Measurements from ENCODE around the gene ATXN3L. TPM values are rescaled to one million over a fixed set of nuclear protein-coding genes. Genes with fewer than 3 reads are reported as not detected.

ATXN3L gene
- total RNA-seq, 4 donors from 2014 or later: not detected

- Histone ChIP-seq H3K4me1 (peaks cover 0 to 5% (median 2%) of the 10 kb centered on the region in 4 donors), H3K27ac (replicated peaks in 1 of 4) (no peak overlapping the region), H3K27me3 (no peaks in the 10 kb centered on the region), H3K9me3 (no peaks in the 10 kb centered on the region), H3K36me3 (no peaks in the 10 kb centered on the region), H3K4me3 (no peak overlapping the region)
- DNase-seq (ENCODE audit: extremely low spot score): no peak
- WGBS: 84% methylated on average over 9 of the region's 9 CpGs
- TF ChIP-seq POLR2AphosphoS5 (IDR thresholded peaks at IDR 0.05) (no peak), EP300 (IDR thresholded peaks at IDR 0.05) (no peak), POLR2A (IDR thresholded peaks at IDR 0.05; ENCODE audit: low read depth) (no peak), CTCF (IDR thresholded peaks at IDR 0.05) (no peak)
- intact Hi-C loops (cut with DNase I): no loop called here
Observed at GRCh38 chrX:13279279-13280018, 40.4 kb downstream of the ATXN3L start.

- TF ChIP-seq EP300 (IDR thresholded peaks at IDR 0.05): no peak
- no peak for TF ChIP-seq POLR2A (IDR thresholded peaks at IDR 0.05; ENCODE audit: low read depth)
- no peak for TF ChIP-seq CTCF (IDR thresholded peaks at IDR 0.05)
- no peak for TF ChIP-seq POLR2AphosphoS5 (IDR thresholded peaks at IDR 0.05)
- H3K27ac ChIP-seq (replicated peaks in 1 of 4): no peak overlapping the region
Observed at GRCh38 chrX:13277539-13277938, 42.3 kb downstream of the ATXN3L start.

GRCh38 chrX:13276991-13277390 lies 42.9 kb downstream of the ATXN3L start:
- WGBS: 30% methylated on average over 1 of the region's 1 CpG
- H3K36me3 ChIP-seq: no peaks in the 10 kb centered on the region
- no peaks in the 10 kb centered on the region for H3K9me3 ChIP-seq
- no peak overlapping the region for H3K27ac ChIP-seq (replicated peaks in 1 of 4)
- intact Hi-C loops (cut with DNase I): no loop called here
- no peak for DNase-seq (ENCODE audit: extremely low spot score)
- H3K4me3 ChIP-seq: no peak overlapping the region
- peaks cover 0 to 5% (median 2%) of the 10 kb centered on the region in 4 donors for H3K4me1 ChIP-seq
- no peaks in the 10 kb centered on the region for H3K27me3 ChIP-seq
- TF ChIP-seq EP300 (IDR thresholded peaks at IDR 0.05): no peak
- no peak for TF ChIP-seq POLR2AphosphoS5 (IDR thresholded peaks at IDR 0.05)

More at GRCh38 chrX:13277539-13277938, 42.3 kb downstream of the ATXN3L start:
- Histone ChIP-seq H3K4me3 (no peak overlapping the region), H3K27me3 (no peaks in the 10 kb centered on the region), H3K4me1 (peaks cover 0 to 5% (median 2%) of the 10 kb centered on the region in 4 donors), H3K36me3 (no peaks in the 10 kb centered on the region), H3K9me3 (no peaks in the 10 kb centered on the region)
- intact Hi-C loops (cut with DNase I): no loop called here
- DNase-seq (ENCODE audit: extremely low spot score): no peak
- WGBS: 60% methylated on average over 3 of the region's 3 CpGs

- no peak for DNase-seq (ENCODE audit: extremely low spot score)
- Histone ChIP-seq H3K4me1 (peaks cover 0 to 5% (median 2%) of the 10 kb centered on the region in 4 donors), H3K27ac (replicated peaks in 1 of 4) (no peak overlapping the region), H3K9me3 (no peaks in the 10 kb centered on the region), H3K36me3 (no peaks in the 10 kb centered on the region), H3K27me3 (no peaks in the 10 kb centered on the region), H3K4me3 (no peak overlapping the region)
- TF ChIP-seq POLR2A (IDR thresholded peaks at IDR 0.05; ENCODE audit: low read depth): no peak
- TF ChIP-seq EP300 (IDR thresholded peaks at IDR 0.05): no peak
- no peak for TF ChIP-seq POLR2AphosphoS5 (IDR thresholded peaks at IDR 0.05)
- TF ChIP-seq CTCF (IDR thresholded peaks at IDR 0.05): no peak
- intact Hi-C loops (cut with DNase I): no loop called here
- WGBS: 84% methylated on average over 1 of the region's 1 CpG
Observed at GRCh38 chrX:13275031-13275430, 44.8 kb downstream of the ATXN3L start.

GRCh38 chrX:13272426-13272825 lies 47.4 kb downstream of the ATXN3L start:
- Histone ChIP-seq H3K27me3 (no peaks in the 10 kb centered on the region), H3K27ac (replicated peaks in 1 of 4) (no peak overlapping the region), H3K36me3 (no peaks in the 10 kb centered on the region), H3K4me3 (no peak overlapping the region), H3K4me1 (no peaks in the 10 kb centered on the region), H3K9me3 (no peaks in the 10 kb centered on the region)
- DNase-seq (ENCODE audit: extremely low spot score): no peak
- TF ChIP-seq EP300 (IDR thresholded peaks at IDR 0.05) (no peak), CTCF (IDR thresholded peaks at IDR 0.05) (no peak), POLR2AphosphoS5 (IDR thresholded peaks at IDR 0.05) (no peak), POLR2A (IDR thresholded peaks at IDR 0.05; ENCODE audit: low read depth) (no peak)
- intact Hi-C loops (cut with DNase I): no loop called here
- 91% methylated on average over 3 of the region's 3 CpGs for WGBS
